ENCODE results near the gene CEP85L.

CEP85L gene

DNA sequence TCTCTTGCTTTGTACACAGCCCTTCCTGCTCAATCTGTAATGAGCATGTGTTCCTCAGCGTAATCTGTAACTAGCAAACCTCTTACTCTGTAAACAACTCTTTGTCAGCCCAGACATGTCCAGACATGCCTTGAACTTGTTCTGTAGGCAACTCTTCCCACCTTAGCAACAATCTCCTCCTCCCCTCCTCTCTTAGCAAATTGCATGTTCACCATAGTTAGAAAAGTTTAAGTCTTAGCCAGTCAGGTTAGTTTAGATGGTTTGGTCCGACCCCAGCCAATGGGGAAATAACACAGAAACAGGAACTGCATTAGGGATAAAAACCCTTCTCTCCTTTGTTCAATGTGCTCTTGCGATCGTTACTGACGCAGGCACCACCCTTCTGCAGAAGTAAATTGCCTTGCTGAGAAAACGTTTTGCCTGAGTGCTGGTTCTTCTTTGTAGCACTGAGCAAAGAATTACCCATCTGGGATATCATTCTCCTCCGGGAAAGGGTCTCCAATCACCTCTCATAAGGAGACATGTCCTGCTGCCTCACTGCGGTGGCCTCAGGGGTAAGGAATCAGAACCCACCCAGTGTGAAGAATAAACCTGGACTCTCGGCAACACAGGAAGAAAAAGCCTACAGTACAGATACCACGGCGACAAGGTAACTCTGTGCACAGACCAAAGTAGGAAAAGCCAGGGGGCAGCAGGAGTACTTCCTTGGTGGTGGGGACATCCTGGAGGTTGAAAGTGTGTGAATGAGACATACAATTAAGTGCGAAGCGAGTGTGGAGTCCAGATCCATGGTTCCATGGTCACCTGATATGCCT, 77.1 kb downstream of the CEP85L start:
- DNase-seq: no peak

DNA sequence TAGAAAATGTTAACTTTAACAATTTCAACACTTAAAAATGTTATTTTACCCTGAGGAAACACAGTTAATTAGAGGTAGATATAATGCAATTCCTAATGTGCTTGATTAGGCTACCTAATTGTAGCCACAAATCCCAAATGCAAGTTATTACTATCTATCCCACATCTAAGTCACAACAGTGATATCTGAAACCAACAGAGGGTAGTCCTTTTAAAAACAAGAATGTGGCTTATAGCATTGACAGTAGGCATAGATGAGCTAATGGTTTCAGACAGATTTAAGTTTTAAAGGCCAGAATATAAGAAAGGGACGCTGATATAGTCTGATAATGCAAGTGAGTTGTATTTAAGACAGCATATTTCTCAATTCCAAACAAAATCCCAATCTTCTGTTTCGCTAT, 80.3 kb downstream of the CEP85L start:
- DNase-seq: no peak

DNA sequence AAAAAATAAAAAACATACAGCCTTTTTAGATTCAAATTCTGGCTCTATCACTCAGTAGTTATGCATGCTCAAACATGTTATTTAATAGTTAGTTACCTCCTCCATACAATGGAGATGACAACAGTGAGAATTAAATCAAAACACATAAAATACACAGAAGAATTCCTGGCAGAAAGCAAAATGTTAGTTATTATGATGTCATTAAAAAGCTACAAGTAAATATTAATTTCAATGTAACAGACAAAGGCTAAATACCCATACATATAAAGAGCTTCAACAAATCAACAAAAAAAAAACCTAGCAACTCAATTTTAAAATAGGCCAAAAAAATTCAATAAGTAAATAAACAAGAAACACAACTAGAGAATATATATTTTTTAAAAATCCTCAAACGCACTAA, 81.9 kb downstream of the CEP85L start:
- no peak for DNase-seq

DNA sequence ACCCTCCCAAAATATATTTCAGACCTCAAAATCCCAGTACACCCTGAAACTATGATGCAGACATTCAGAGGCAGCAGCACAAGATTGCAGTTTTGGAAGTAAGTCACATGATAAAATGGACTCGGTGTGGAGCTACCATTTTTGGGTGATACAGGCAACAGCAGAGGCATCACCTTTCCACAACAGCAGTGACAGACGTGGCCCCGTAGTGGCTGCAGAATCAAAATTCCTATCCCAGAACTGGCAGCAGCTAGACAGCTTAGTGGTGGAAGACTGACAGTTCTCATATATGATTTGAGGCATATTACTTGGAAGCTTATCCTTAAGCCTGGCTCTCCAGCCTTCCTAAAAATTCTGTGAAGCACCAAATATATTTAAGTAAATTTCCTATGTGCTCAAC, 83.4 kb downstream of the CEP85L start:
- DNase-seq: no peak

DNA sequence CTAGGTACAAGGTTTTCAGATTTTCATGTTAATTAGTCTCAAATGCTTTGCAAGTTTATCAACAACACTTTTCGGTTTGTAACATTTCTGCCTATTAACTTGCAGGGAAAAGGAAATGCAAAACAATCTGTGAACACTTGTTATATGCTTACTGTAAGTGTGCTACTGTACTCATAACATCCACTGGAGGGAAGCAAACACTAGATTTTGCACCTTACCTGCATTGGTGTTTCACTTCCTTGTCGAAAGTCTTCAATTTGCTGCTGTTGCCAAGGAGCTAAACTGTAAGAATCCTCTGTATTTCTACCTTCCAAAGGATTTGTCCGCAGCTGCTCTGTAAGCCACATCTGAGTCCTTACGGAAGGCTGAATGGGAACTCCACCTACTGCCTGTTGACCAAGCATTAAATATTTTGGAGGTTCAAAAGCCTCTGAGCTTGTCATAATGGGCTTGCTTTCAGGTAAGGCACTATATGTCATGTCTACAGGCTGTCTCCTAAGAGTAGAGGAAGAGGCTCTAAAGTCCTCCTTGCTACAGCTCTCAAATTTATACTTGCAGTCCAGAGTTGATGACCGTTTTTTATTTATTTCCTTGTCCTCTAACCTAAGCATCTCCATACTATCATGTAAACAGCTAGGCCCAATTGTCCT, 86.0 kb downstream of the CEP85L start:
- no peak for DNase-seq

DNA sequence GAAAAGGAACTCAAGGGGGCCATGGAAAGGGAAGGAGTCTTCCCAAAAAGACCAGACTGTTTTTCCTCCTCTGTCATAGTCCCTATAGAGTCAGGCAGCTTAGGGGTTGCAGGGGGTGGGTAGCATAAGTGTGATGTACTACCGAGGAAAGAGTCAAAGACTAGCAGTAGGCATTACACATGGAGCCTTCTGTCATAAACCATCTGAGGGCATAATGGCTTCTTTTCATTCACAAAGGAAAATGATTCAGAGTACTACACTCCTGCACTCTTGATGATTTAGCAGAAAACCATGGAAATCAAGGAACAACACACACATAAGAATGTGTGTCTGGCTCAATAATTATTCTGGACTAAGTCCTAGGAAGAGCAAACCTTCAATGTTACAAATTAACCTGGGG, 88.4 kb downstream of the CEP85L start:
- no peak for DNase-seq

DNA sequence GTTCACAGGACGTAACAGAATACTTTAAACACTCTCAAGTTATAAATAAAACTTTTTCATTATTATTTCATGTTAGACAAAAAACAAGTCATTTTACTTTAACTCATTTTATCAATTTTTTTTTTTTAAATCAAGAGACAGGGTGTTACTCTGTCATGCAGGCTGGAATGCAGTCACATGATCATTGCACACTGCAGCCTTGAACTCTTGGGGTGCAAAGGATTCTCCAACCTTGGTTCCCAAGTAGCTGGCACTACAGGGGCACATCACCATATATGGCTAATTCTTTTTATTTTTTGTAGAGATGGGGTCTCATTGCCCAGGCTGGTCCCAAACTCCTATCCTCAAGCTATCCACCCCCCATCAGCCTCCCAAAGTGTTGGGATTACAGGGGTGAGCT, 89.1 kb downstream of the CEP85L start:
- no peak for DNase-seq

DNA sequence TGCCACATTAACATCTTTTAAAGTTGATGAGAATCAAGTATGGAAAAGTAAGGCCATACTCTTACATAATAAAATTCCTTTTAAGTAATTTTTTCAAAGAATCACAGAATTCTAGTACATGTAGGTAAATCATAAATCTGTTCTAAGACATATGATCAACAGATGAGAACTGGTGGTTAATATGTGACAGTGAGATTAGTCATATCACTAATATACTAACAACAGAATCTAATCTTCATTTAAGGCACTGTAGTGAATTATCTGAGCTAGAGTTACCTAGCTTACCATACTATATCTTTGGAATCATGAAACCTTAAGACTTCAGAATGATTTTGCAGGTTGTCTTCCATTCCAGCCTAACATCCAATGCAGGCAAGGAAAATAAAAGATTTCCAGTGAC, 91.7 kb downstream of the CEP85L start:
- no peak for DNase-seq

DNA sequence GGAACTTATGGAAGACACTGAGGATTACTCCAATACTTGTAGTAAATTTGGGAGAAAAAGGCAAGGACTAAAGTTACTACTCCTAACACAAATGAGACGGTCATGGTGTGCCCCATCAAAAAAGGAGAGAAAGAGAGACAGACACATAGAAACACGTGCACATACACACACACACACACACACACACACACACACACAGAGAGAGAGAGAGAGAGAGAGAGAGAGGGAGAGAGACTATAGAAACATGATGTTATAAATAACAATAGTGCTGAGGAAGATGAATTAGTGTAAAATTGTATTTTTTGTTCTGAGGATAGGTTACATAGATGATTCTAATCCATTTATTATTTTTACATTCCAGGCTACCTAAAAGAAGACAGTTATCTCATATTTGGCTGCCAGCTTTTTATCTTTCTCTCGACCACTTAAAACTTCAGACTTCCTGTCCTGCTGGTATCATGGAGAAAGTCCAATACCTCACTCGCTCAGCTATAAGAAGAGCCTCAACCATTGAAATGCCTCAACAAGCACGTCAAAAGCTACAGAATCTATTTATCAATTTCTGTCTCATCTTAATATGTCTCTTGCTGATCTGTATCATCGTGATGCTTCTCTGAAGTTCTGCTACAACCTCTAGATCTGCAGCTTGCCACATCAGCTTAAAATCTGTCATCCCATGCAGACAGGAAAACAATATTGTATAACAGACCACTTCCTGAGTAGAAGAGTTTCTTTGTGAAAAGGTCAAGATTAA, 92.8 kb downstream of the CEP85L start:
- no peak for DNase-seq

DNA sequence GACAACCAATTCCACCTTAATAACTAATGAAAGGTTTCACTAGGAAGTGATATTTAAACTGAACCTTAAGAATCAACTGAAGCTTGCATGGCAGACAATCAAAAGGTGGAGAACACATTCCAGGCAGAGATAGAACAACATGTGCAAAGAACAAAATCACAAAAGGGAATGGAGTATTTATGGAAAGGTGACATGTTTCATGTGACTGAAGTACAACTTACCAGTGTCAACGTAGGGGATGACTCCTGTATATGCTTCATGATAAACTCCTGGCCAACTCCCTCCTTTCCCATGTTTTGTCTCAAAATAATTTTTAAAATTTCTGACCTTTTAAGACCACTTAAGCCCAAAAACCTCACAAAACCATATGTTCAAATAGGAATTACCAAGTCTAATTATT, 96.7 kb downstream of the CEP85L start:
- no peak for DNase-seq

DNA sequence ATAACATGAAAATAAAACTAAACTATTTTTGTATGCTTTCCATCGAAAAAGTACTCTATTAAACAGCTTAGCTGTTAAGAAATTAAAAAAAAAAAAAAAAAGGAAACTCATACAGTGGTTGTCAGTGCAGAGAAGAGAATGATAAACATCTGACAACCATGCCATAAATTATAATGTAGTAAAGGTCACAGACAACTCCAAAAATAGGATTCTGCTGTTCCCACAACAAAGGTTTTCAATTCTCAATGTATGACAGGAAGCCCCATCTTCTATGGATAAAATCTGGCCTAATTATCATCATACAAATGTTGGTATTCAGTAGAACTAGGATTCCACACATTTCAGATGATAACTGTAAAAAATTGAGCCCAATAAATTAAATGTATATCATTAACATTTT, 98.3 kb downstream of the CEP85L start:
- DNase-seq: no peak

DNA sequence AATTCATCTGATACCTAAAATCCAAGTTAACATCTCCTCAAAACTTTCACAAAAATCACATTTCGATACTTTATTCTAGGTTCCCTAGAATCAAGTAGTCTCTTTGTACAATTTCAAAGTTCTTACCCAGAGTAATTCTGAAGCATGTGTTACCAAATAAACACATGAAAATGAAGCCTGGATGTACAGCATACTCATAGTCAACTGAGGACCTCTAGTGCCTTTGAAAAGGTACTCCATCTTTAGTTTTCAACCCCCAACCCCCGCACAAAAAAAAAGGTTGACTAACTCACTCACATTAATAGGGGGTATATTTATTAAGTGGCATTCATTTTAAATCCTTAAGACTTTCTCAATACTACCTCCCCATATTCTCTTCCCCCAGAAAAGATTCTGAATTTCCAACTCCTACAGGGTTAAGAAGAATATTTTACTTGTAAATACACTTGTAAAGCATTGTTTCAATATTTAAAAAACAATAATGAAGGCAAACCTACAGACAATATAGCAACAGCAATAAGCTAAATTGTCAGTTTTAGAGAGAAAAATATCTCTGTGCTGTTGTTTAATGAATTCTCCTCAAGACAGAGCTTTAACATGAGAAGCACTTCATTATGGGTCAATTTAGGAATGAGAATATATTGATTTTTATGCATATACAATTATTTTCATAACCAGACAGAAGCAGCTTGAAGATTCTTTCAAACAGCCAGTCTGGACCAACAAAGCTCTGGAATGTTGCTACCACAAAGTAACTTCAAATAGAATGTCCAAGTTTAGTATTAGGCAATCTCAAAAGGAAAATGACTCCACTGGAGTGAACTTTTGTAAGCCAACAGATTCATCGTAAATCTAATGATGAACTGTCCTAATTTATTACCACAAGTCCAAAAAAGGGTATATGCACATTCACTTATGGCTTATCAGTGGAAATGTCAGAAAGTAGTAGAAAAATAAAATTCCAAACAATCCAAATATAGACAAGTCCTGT, 100.0 kb downstream of the CEP85L start:
- no peak for DNase-seq

DNA sequence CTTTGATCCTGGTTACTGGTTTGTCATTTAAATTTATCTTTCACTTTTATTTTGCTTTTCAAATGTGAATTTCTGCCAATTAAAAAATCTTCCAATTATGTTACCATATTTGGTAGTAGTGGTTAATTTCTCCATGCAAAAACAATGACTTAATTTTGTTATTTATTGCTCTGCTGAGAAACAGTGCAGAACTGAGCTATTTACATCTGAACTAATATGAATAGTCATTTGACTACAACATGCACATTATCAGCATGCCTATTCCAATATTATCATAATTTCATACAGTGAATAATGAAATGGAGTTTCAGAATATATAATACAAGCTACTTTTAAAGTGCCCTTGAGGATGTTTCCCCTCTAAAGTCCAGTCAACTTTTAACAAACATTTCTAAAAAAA, 102.8 kb downstream of the CEP85L start:
- no peak for DNase-seq

DNA sequence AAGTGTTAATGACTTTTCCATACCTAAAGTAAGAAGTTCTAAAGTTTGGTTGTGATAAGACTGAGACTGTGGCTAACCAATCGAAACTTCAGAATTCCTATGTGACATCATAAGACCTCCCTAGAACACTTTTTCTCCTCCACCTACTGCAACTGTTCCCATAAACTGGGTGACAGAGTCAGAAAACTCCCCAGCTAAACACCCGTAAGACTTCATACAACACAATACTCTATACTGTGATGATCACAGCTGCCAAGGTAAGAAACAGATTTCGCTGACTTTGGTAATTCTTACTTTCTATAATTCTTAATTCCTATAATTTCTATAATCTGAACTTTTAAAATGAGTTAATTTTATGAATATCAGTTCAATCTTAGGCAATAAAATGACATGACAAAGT, 103.3 kb downstream of the CEP85L start, which contains the start of gene PLN:
PLN (plus strand) TSS at position 161 of the 400 bp plus-strand sequence. CDS start 10,626 bp downstream, outside the sequence.
- no peak for DNase-seq

DNA sequence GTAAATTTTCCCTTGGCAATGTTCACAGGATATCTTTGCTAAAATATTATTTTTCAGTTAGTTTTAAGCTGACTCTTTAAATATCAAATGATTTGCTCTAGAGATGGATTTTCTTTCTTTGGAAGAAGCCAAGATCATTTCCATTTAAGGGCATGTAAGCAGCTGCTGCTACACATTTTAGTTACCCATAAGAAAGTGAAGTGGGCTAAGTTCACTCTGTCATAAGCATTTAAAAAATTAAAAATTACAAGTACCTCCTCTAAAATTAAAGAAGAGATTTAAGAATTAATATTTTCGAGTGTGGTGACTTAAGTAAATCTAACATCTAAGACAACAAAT, 104.5 kb downstream of the CEP85L start:
- DNase-seq: no peak

DNA sequence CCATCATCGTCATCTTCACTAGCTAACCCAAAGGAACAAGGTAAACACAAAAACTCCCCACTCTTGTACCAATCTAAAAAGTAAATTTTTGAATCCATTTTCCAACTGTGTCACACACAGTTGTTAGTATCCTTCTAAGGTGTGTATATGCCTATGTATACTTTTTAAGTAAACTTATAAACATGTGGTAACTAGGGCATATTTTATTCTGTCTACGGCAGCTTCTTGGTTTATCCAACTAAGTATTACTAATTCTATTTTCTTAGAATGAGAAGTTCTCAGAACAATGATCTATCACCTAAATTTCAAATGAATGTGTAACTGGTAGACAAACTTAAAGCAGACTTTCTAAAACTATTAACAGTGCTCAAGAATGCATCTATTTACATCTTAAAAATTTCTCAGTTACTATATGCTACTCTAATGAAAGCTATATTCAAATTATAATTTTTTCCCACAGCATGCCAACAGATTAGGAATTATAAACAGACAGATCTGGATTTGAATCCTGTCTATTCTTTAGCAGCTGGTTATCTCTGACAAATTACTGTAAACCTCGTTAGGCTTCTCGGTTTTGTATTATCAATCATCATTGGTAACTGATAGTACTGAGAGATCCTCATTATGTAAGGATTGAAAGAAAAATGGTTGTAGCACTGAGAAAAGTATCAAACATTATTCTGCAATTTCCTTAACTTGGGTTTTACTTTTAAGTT, 105.1 kb downstream of the CEP85L start:
- DNase-seq: no peak

DNA sequence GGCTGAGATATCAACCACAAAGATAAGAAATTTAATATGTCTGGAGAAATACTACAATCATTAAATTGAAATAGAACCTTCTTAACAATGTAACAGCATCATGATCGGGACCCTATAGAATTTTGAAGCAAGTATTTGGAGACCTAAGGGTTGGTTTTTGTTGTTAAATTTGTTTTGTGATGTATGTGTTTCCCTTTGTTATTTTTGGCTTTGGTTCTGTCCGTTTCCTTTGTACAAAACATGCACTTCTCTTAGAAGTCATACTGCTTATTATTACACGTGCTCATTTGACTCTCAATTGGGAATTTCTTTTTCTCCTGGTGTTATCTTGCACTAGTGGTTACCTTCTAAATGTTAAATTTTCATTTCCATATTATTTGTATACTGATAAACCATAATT, 107.3 kb downstream of the CEP85L start:
- no peak for DNase-seq

DNA sequence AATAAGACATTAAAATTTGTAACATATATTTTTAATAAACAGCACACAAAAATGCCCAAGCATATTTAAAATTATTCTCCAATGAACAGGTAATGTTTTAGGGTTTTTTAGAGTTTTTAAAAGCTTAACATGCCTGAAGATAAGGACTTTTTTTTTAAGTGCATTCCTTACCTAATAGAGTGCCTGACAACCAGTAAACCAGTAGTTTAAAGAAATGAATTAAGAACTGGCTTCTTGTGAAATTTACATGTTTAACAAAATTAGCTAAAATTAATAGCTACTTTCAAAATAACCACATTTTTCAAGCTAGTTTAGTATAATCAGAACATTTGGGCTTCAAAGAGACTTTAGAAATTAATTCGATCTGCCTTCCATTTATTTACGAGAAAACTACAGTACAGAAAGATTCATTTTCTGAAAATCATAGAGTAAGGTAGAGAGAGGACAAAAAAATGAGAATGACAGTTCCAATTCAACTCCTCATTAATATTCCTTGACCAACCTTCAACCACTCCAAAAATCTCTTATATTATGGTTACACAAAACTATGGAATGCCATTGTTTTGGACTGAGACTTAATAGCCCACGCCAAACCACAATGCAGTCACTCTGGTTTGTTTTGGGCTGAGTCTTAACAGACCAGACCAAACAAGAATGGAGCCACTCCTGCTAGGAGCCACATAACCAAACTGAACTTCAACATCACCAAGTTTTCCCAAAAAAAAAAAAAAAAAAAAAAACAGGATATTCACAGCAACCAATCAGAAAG, 109.0 kb downstream of the CEP85L start:
- no peak for DNase-seq

DNA sequence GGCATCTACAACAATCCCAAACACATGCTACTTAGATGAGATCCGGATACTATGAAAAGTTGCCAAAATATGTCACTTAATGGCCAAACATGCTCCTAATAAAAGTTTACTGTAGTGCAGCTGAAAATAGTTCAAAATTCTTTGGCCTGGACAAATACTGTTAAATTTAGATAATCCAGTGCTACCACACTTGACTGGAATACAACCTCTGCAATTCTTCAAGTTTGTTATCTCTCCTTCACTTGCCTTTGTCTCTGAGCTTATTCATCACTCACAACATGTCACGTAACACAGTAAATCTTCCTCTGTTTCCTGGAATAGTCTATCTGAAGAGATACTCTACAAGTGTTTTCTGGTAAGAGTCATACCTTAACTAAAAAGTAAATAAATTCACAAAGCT, 113.8 kb downstream of the CEP85L start:
- DNase-seq: no peak

DNA sequence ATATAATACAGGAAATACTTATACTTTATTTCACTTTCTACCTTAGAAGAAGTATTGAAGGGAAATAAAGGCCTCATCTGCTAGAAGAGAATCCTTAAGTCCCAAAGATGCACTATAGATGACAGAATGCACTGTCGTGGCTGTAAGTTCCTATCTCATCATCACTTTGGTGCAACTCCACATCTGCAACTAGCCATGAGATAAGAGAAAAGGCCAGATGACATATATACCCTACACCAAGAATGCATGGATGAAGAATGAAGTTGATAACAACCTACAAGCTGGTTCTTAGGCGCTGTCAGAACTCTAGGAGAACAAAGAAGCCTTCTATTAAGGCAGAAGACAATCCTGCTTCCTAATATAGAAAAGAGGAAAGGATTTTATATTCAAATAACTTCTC, 114.9 kb downstream of the CEP85L start:
- DNase-seq: no peak

DNA sequence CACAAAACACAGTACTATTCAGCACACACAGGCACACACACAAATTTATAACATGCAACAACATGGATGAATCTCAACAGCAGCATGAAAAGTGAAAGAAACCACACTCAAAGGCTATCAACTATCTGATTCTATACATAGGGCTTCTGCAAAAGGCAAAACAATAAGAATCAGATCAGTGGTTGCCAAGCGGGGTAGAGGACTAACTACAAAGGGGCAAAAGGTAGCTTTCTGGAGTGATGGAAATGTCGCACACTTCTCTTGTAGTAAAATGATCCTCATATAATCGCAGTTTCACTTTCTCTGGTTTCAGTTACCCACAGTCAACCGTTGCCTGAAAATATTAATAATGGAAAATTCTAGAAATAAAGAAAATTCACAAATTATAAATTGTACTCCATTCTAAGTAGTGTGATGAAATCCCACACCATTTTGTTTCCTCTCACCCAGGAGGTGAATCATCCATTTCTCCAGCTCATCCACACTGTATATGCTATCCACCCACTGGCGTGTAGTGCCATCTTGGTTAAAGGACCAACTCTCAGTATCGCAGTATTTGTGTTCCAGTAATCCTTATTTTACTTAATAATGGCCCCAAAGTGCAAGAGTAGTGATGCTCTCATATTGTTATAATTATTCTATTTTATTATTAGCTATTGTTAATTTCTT, 116.1 kb downstream of the CEP85L start:
- DNase-seq: no peak

All from right hindlimb (tissue), 1 donor.